Common myeloid progenitor, CD34-positive (primary cell): ENCODE data around the gene ATP2A2.

Source experiments
- CTCF ChIA-PET: fragments of 350-600 bp; sonication (Branson Sonifier 250); formaldehyde crosslinking; loops from one replicate; lab custom pipeline; 2021; ENCODE audit warnings: antibody characterized with exemption; lab: Charles Lee
- POLR2A ChIA-PET: fragments of 350-600 bp; sonication (Branson Sonifier 250); formaldehyde crosslinking; loops from one replicate; lab custom pipeline; 2021; ENCODE audit warnings: antibody characterized with exemption; lab: Charles Lee
- DNase-seq, 3 donors: peaks; one replicate each; pipeline versions ENCODE4 v3.0.0 to v3.0.0-alpha.2; 2013
- H3K27ac ChIP-seq, 2 experiments: 1 replicate in 1 of 2; 2 replicates in 1 of 2; pipeline ENCODE4 v1.7.0; 2013; ENCODE audit warnings: inconsistent platforms in 2 of 2, low read length in 2 of 2, mild to moderate bottlenecking in 2 of 2, low read depth in 1 of 2, moderate library complexity in 1 of 2; ENCODE audit not compliant: severe bottlenecking in 2 of 2, insufficient read depth in 1 of 2, poor library complexity in 1 of 2
- H3K27me3 ChIP-seq, 5 experiments: replicated peaks in 2 of 5; 1 replicate in 3 of 5; 2 replicates in 2 of 5; pipeline versions ENCODE4 v1.6.1 to v1.7.0; 2013; ENCODE audit warnings: low read length in 4 of 5, mild to moderate bottlenecking in 2 of 5, moderate library complexity in 2 of 5, inconsistent platforms in 1 of 5; ENCODE audit not compliant: insufficient read depth in 5 of 5, control insufficient read depth in 4 of 5
- H3K36me3 ChIP-seq, 4 experiments: 1 replicate in 2 of 4; 2 replicates in 2 of 4; pipeline versions ENCODE4 v1.6.1 to v1.7.0; 2013; ENCODE audit warnings: low read length in 3 of 4, control low read depth in 1 of 4, mild to moderate bottlenecking in 1 of 4; ENCODE audit not compliant: control insufficient read depth in 4 of 4, insufficient read depth in 4 of 4
- H3K4me1 ChIP-seq, 4 experiments: 1 replicate in 3 of 4; 2 replicates in 1 of 4; pipeline versions ENCODE4 v1.6.1 to v1.7.1; 2013; ENCODE audit warnings: low read length in 3 of 4, mild to moderate bottlenecking in 3 of 4, control low read depth in 1 of 4, inconsistent platforms in 1 of 4, moderate library complexity in 1 of 4; ENCODE audit not compliant: control insufficient read depth in 4 of 4, insufficient read depth in 4 of 4; ENCODE audit errors: control extremely low read depth in 1 of 4
- H3K4me3 ChIP-seq, 7 experiments: 1 replicate in 4 of 7; 2 replicates in 3 of 7; pipeline versions ENCODE4 v1.5.1 to v1.7.0; 2013; ENCODE audit warnings: mild to moderate bottlenecking in 7 of 7, low read length in 6 of 7, moderate library complexity in 6 of 7, inconsistent platforms in 2 of 7, low read depth in 2 of 7, control low read depth in 1 of 7; ENCODE audit not compliant: insufficient read depth in 4 of 7, control insufficient read depth in 1 of 7; ENCODE audit errors: extremely low read depth in 1 of 7
- H3K9me3 ChIP-seq, 5 experiments: 1 replicate in 4 of 5; 2 replicates in 1 of 5; pipeline versions ENCODE4 v1.6.1 to v1.7.1; 2013; ENCODE audit warnings: low read length in 4 of 5, mild to moderate bottlenecking in 2 of 5, inconsistent platforms in 1 of 5, low read depth in 1 of 5, moderate library complexity in 1 of 5; ENCODE audit not compliant: control insufficient read depth in 4 of 5, insufficient read depth in 2 of 5; ENCODE audit errors: control extremely low read depth in 1 of 5
- WGBS: methylation state at CpG from one replicate; pipeline ENCODE4 v1.1.5; 2013; ENCODE audit not compliant: insufficient coverage; 5-methylcytosine and 5-hydroxymethylcytosine counted together

ATP2A2 gene

GRCh38 chr12:110343736-110344555 is 62.9 kb downstream of the ATP2A2 start:
- ChIA-PET CTCF (interaction anchor here (1.6 kb wide), 1 partner anchor 10 kb away, joined by 5 read pairs; no protein-coding TSS in a partner anchor), POLR2A (interaction anchor here (0.6 to 1.4 kb wide), 2 partner anchors 12 to 111 kb away, joined by 4 to 5 read pairs; no protein-coding TSS in a partner anchor)
- H3K27ac ChIP-seq, result no peak overlapping the region
- 98% methylated on average over 7 of the region's 9 CpGs for WGBS
- DNase-seq, result no peak
- peaks cover 25 to 95% (median 78%) of the 10 kb centered on the region in 4 experiments for H3K36me3 ChIP-seq
- H3K27me3 ChIP-seq, result no peaks in the 10 kb centered on the region
- H3K4me3 ChIP-seq, result no peak overlapping the region
- H3K9me3 ChIP-seq, result no peaks in the 10 kb centered on the region
- peaks cover 3 to 27% (median 23%) of the 10 kb centered on the region in 4 experiments for H3K4me1 ChIP-seq

- Histone ChIP-seq H3K9me3 (no peaks in the 10 kb centered on the region), H3K4me3 (no peak overlapping the region), H3K36me3 (peaks cover 19 to 88% (median 74%) of the 10 kb centered on the region in 4 experiments), H3K27me3 (no peaks in the 10 kb centered on the region), H3K27ac (peak overlapping the region in 1 of 2 experiments; percentile 68), H3K4me1 (peaks cover 3 to 34% (median 31%) of the 10 kb centered on the region in 4 experiments)
- POLR2A ChIA-PET, result interaction anchor here (0.6 kb wide), 1 partner anchor 110 kb away, joined by 4 read pairs; no protein-coding TSS in a partner anchor
- CTCF ChIA-PET, result interaction anchor here (1.6 kb wide), 1 partner anchor 9 kb away, joined by 5 read pairs; no protein-coding TSS in a partner anchor
- no peak for DNase-seq
- 98% methylated on average over 9 of the region's 11 CpGs for WGBS
These were observed 63.6 kb downstream of the ATP2A2 start for GRCh38 chr12:110344657-110345056.

- Histone ChIP-seq H3K4me3 (no peak overlapping the region), H3K27ac (peak overlapping the region in 1 of 2 experiments; percentile 68), H3K4me1 (peaks cover 7 to 40% (median 36%) of the 10 kb centered on the region in 4 experiments), H3K9me3 (no peaks in the 10 kb centered on the region), H3K27me3 (no peaks in the 10 kb centered on the region), H3K36me3 (peaks cover 19 to 82% (median 72%) of the 10 kb centered on the region in 4 experiments)
- 65% methylated on average over 8 of the region's 11 CpGs for WGBS
- CTCF ChIA-PET, result interaction anchor here (0.7 to 1.6 kb wide), 2 partner anchors 9 kb away, joined by 3 to 5 read pairs; no protein-coding TSS in a partner anchor
- no peak for DNase-seq
- POLR2A ChIA-PET, result no interaction called here
These were observed 64.2 kb downstream of the ATP2A2 start for GRCh38 chr12:110345176-110345661.

- ChIA-PET POLR2A (no interaction called here), CTCF (interaction anchor here (0.7 to 1.6 kb wide), 2 partner anchors 8 to 10 kb away, joined by 3 to 5 read pairs; no protein-coding TSS in a partner anchor)
- peaks cover 13 to 47% (median 44%) of the 10 kb centered on the region in 4 experiments for H3K4me1 ChIP-seq
- DNase-seq, result no peak
- no peaks in the 10 kb centered on the region for H3K9me3 ChIP-seq
- no peak overlapping the region for H3K4me3 ChIP-seq
- H3K27me3 ChIP-seq, result no peaks in the 10 kb centered on the region
- peak overlapping the region; percentile 21 to 68 for H3K27ac ChIP-seq
- 94% methylated on average over 12 of the region's 12 CpGs for WGBS
- peaks cover 18 to 76% (median 65%) of the 10 kb centered on the region in 4 experiments for H3K36me3 ChIP-seq
These were observed 64.9 kb downstream of the ATP2A2 start for GRCh38 chr12:110345963-110346362.

GRCh38 chr12:110347767-110348166 is 66.7 kb downstream of the ATP2A2 start:
- no peak for DNase-seq
- ChIA-PET POLR2A (interaction anchor here (0.7 kb wide), 1 partner anchor 27 kb away, joined by 3 read pairs; no protein-coding TSS in a partner anchor), CTCF (interaction anchor here (1.5 to 3.5 kb wide), 4 partner anchors 9 to 83 kb away, joined by 3 to 31 read pairs (median 9); no protein-coding TSS in a partner anchor)
- no peaks in the 10 kb centered on the region for H3K27me3 ChIP-seq
- H3K9me3 ChIP-seq, result no peaks in the 10 kb centered on the region
- WGBS, result 100% methylated on average over 6 of the region's 8 CpGs
- H3K4me1 ChIP-seq, result peaks cover 15 to 59% (median 54%) of the 10 kb centered on the region in 4 experiments
- H3K4me3 ChIP-seq, result no peak overlapping the region
- no peak overlapping the region for H3K27ac ChIP-seq
- H3K36me3 ChIP-seq, result peaks cover 12 to 64% (median 50%) of the 10 kb centered on the region in 4 experiments

GRCh38 chr12:110348431-110349059 is 67.5 kb downstream of the ATP2A2 start:
- no peak for DNase-seq
- Histone ChIP-seq H3K27me3 (no peaks in the 10 kb centered on the region), H3K4me1 (peaks cover 17 to 67% (median 62%) of the 10 kb centered on the region in 4 experiments), H3K4me3 (peak overlapping the region in 1 of 7 experiments; percentile 20), H3K36me3 (peaks cover 12 to 56% (median 42%) of the 10 kb centered on the region in 4 experiments), H3K27ac (peak overlapping the region; percentile 37 to 71), H3K9me3 (no peaks in the 10 kb centered on the region)
- ChIA-PET POLR2A (interaction anchor here (0.7 to 0.8 kb wide), 2 partner anchors 18 to 28 kb away, joined by 3 read pairs; no protein-coding TSS in a partner anchor), CTCF (interaction anchor here (0.6 to 3.5 kb wide), 9 partner anchors 9 to 83 kb away, joined by 3 to 31 read pairs (median 3); no protein-coding TSS in a partner anchor)
- 91% methylated on average over 7 of the region's 7 CpGs for WGBS
